Suprapubic skin (tissue), 4 donors: ENCODE measurements around the gene LRRFIP1. TPM values are rescaled to one million over a fixed set of nuclear protein-coding genes. Genes with fewer than 3 reads are reported as not detected.

ENCODE experiments used
- DNase-seq, 2 donors: peaks; one replicate each; pipeline ENCODE4 v3.0.0-alpha.2; 2019; ENCODE audit warnings: low spot score in 2 of 2
- H3K27ac ChIP-seq: fragments of 200-600 bp; sonication (generic); one replicate; pipeline ENCODE4 v1.5.1; 2019
- H3K27me3 ChIP-seq: fragments of 200-600 bp; sonication (generic); one replicate; pipeline ENCODE4 v1.5.1; 2019
- H3K36me3 ChIP-seq: fragments of 200-600 bp; sonication (generic); one replicate; pipeline ENCODE4 v1.5.1; 2019
- H3K4me1 ChIP-seq: fragments of 200-600 bp; sonication (generic); one replicate; pipeline ENCODE4 v1.5.1; 2019
- H3K4me3 ChIP-seq: fragments of 200-600 bp; sonication (generic); one replicate; pipeline ENCODE4 v1.5.1; 2019; ENCODE audit warnings: mild to moderate bottlenecking
- H3K9me3 ChIP-seq: fragments of 200-600 bp; sonication (generic); one replicate; pipeline ENCODE4 v1.5.1; 2019
- CTCF ChIP-seq, 2 donors: fragments of 200-600 bp in 1 of 2; fragments of 450-650 bp in 1 of 2; sonication (generic) in 1 of 2; IDR thresholded peaks; one replicate each; pipeline ENCODE4 v1.5.1; 2016 to 2019; ENCODE audit warnings: antibody characterized with exemption in 2 of 2, mild to moderate bottlenecking in 1 of 2, moderate library complexity in 1 of 2
- EP300 ChIP-seq: sonication (generic); formaldehyde crosslinking; IDR thresholded peaks from one replicate; pipeline ENCODE4 v1.6.1; 2017; ENCODE audit warnings: antibody characterized with exemption
- POLR2A ChIP-seq, 2 donors: fragments of 450-650 bp; IDR thresholded peaks; one replicate each; pipeline ENCODE4 v1.6.1; 2017; ENCODE audit warnings: antibody characterized with exemption in 2 of 2, mild to moderate bottlenecking in 2 of 2, moderate library complexity in 2 of 2
- POLR2AphosphoS5 ChIP-seq, 3 donors: sonication (generic); formaldehyde crosslinking; IDR thresholded peaks; one replicate each; pipeline ENCODE4 v1.6.1; 2017; ENCODE audit warnings: antibody characterized with exemption in 3 of 3
- WGBS: methylation state at CpG from one replicate; pipeline ENCODE4 v1.1.5; 2018; 5-methylcytosine and 5-hydroxymethylcytosine counted together
- total RNA-seq, 4 donors: library from RNA; depleted of rRNA; stranded (reverse); fragments of >200 nt; gene quantifications; one replicate each; pipeline ENCODE4 v1.1.0, GENCODE V29; 2016

LRRFIP1 gene
- 100 to 1,000 TPM; 100 to 150 (median 109) TPM for total RNA-seq

GRCh38 chr2:237627441-237628246, at the start of gene LRRFIP1:
Gene LRRFIP1, plus strand, starts transcription at chr2:237627587. Its CDS starts 58 bp downstream, at chr2:237627645.
- no peak for DNase-seq
- no peak for TF ChIP-seq CTCF (IDR thresholded peaks at IDR 0.05)
- no peak for TF ChIP-seq EP300
- no peak for TF ChIP-seq POLR2AphosphoS5 (IDR thresholded peaks at IDR 0.05)
- TF ChIP-seq POLR2A (IDR thresholded peaks at IDR 0.05) = no peak
- peak within 1 kb of the TSS; percentile 83 for H3K4me3 ChIP-seq
- H3K9me3 ChIP-seq = no peaks in the 10 kb centered on the region
- no peaks in the 10 kb centered on the region for H3K36me3 ChIP-seq
- no peaks in the 10 kb centered on the region for H3K27me3 ChIP-seq
- under 1% methylated on average over 32 of the region's 114 CpGs for WGBS
- H3K4me1 ChIP-seq = peaks cover 28% of the 10 kb centered on the region
- H3K27ac ChIP-seq = peak within 1 kb of the TSS; percentile 57

- no peak overlapping the region for H3K27ac ChIP-seq
- no peak overlapping the region for H3K4me3 ChIP-seq
- 90% methylated on average over 21 of the region's 26 CpGs for WGBS
- H3K27me3 ChIP-seq = no peaks in the 10 kb centered on the region
- no peak for DNase-seq
- H3K36me3 ChIP-seq = no peaks in the 10 kb centered on the region
- TF ChIP-seq POLR2A (IDR thresholded peaks at IDR 0.05) (no peak), EP300 (no peak), CTCF (IDR thresholded peaks at IDR 0.05) (no peak), POLR2AphosphoS5 (IDR thresholded peaks at IDR 0.05) (no peak)
- H3K9me3 ChIP-seq = no peaks in the 10 kb centered on the region
- H3K4me1 ChIP-seq = peaks cover 26% of the 10 kb centered on the region
Observed at GRCh38 chr2:237577956-237578870, 49.2 kb upstream of the LRRFIP1 start.

DNA sequence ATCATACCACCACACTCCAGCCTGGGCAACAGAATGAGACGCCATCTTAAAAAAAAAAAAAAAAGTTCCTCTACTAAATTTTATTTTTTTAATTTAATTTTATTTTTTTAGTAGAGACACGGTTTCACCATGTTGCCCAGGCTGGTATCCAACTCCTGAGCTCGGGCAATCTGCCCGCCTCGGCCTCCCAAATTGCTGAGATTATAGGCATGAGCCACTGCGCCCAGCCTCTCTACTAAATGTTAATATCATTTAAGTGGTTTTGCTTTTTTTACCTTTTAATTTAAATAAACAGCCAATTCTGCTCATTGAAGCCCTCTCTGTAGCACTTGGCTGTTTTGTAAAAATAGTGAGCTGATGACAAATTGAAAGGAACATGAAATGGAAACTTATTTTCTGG, 46.1 kb upstream of the LRRFIP1 start:
- Histone ChIP-seq H3K4me1 (peaks cover 15% of the 10 kb centered on the region), H3K36me3 (no peaks in the 10 kb centered on the region), H3K27me3 (no peaks in the 10 kb centered on the region), H3K9me3 (no peaks in the 10 kb centered on the region), H3K27ac (no peak overlapping the region), H3K4me3 (peak overlapping the region; percentile 9)
- no peak for DNase-seq
- TF ChIP-seq EP300 (no peak), POLR2A (IDR thresholded peaks at IDR 0.05) (no peak), POLR2AphosphoS5 (IDR thresholded peaks at IDR 0.05) (no peak), CTCF (IDR thresholded peaks at IDR 0.05) (no peak)
- 80% methylated on average over 6 of the region's 6 CpGs for WGBS

- H3K27me3 ChIP-seq = no peaks in the 10 kb centered on the region
- 22% methylated on average over 17 of the region's 25 CpGs for WGBS
- H3K27ac ChIP-seq = peak overlapping the region; percentile 71
- peak in 1 of 2 donors; percentile 16 for TF ChIP-seq CTCF (IDR thresholded peaks at IDR 0.05)
- no peak for TF ChIP-seq POLR2A (IDR thresholded peaks at IDR 0.05)
- no peak for TF ChIP-seq EP300
- TF ChIP-seq POLR2AphosphoS5 (IDR thresholded peaks at IDR 0.05) = no peak
- H3K9me3 ChIP-seq = no peaks in the 10 kb centered on the region
- H3K4me3 ChIP-seq = peak overlapping the region; percentile 9
- no peaks in the 10 kb centered on the region for H3K36me3 ChIP-seq
- peaks cover 15% of the 10 kb centered on the region for H3K4me1 ChIP-seq
- DNase-seq = peak in 1 of 2 donors; percentile 81
Observed at GRCh38 chr2:237581751-237582746, 45.3 kb upstream of the LRRFIP1 start.
